NB4 (cell line): ENCODE results near the gene RPA4.

Experiments
- DNase-seq: peaks from one replicate; pipeline ENCODE4 v3.0.0; 2010; ENCODE audit warnings: low read depth
- H3K4me3 ChIP-seq: one replicate; pipeline ENCODE4 v1.5.1; 2011; ENCODE audit warnings: mild to moderate bottlenecking, low read depth, low read length, moderate library complexity
- CTCF ChIP-seq: IDR thresholded peaks from one replicate; pipeline ENCODE4 v1.5.1; 2012; ENCODE audit warnings: low read depth, low read length
- MAX ChIP-seq: IDR thresholded peaks from 2 replicates; pipeline ENCODE4 v1.6.1; 2011; ENCODE audit warnings: low read depth, low read length
- MYC ChIP-seq: IDR thresholded peaks from 2 replicates; pipeline ENCODE4 v1.6.1; 2011; ENCODE audit warnings: low read depth, low read length
- POLR2A ChIP-seq: IDR thresholded peaks from 2 replicates; pipeline ENCODE4 v1.6.1; 2011; ENCODE audit warnings: mild to moderate bottlenecking; ENCODE audit not compliant: insufficient read length; ENCODE audit errors: extremely low read depth

The RPA4 gene

GRCh38 chrX:96889726-96890125 lies 6.0 kb downstream of the RPA4 start:
- DNase-seq = no peak
- TF ChIP-seq CTCF (no peak), POLR2A (no peak), MYC (no peak), MAX (no peak)
- H3K4me3 ChIP-seq = no peak overlapping the region

GRCh38 chrX:96906741-96907140 lies 23.0 kb downstream of the RPA4 start:
- no peak for DNase-seq
- H3K4me3 ChIP-seq = no peak overlapping the region
- no peak for TF ChIP-seq MYC
- no peak for TF ChIP-seq MAX
- no peak for TF ChIP-seq POLR2A
- no peak for TF ChIP-seq CTCF

GRCh38 chrX:96907516-96908272 lies 24.0 kb downstream of the RPA4 start:
- no peak for DNase-seq
- H3K4me3 ChIP-seq = no peak overlapping the region
- TF ChIP-seq MYC (no peak), CTCF (no peak), MAX (no peak), POLR2A (no peak)

- DNase-seq = no peak
- H3K4me3 ChIP-seq = no peak overlapping the region
- TF ChIP-seq MYC (no peak), CTCF (no peak), MAX (no peak), POLR2A (no peak)
These were observed 25.6 kb downstream of the RPA4 start for GRCh38 chrX:96909291-96909690.

- TF ChIP-seq MAX = no peak
- no peak for DNase-seq
- no peak overlapping the region for H3K4me3 ChIP-seq
These were observed 35.2 kb downstream of the RPA4 start for GRCh38 chrX:96918864-96919263.

GRCh38 chrX:96919672-96920071 lies 36.0 kb downstream of the RPA4 start:
- TF ChIP-seq CTCF (no peak), MYC (no peak), POLR2A (no peak), MAX (no peak)
- H3K4me3 ChIP-seq = no peak overlapping the region
- no peak for DNase-seq
